HepG2 (cell line): ENCODE measurements around the gene PCDHGA1. TPM values are rescaled to one million over a fixed set of nuclear protein-coding genes. Genes with fewer than 3 reads are reported as not detected.

ENCODE experiments used
- CSRNP2 ChIP-seq: sonication (generic); formaldehyde crosslinking; conservative IDR thresholded peaks from 2 replicates; pipeline ENCODE4 v1.8.0; 2022; ENCODE audit warnings: low read depth, missing genetic modification reagents
- MYPOP ChIP-seq: sonication (generic); formaldehyde crosslinking; IDR thresholded peaks from 2 replicates; pipeline ENCODE4 v1.8.1; 2023; ENCODE audit warnings: mild to moderate bottlenecking, moderate library complexity, missing genetic modification reagents
- NCOA2 ChIP-seq: sonication (generic); formaldehyde crosslinking; IDR thresholded peaks from 2 replicates; pipeline ENCODE4 v1.8.0; 2022; ENCODE audit warnings: inconsistent platforms
- NFYB ChIP-seq: sonication (generic); formaldehyde crosslinking; IDR thresholded peaks from 2 replicates; pipeline ENCODE4 v1.4.0; 2020; ENCODE audit warnings: missing genetic modification reagents
- NFYC ChIP-seq: IDR thresholded peaks from 2 replicates; pipeline ENCODE4 v1.6.1; 2016; ENCODE audit warnings: missing genetic modification reagents, missing compliant biosample characterization
- NR1H2 ChIP-seq: sonication (generic); formaldehyde crosslinking; IDR thresholded peaks from 2 replicates; pipeline ENCODE4 v1.8.1; 2022; ENCODE audit warnings: low read depth, missing genetic modification reagents, borderline replicate concordance
- PAF1 ChIP-seq: IDR thresholded peaks from 2 replicates; pipeline ENCODE4 v1.6.1; 2016; ENCODE audit warnings: missing genetic modification reagents, missing compliant biosample characterization
- RBM22 ChIP-seq: fragments of 200-400 bp; formaldehyde crosslinking; optimal IDR thresholded peaks from 2 replicates; pipeline ENCODE3; 2017; ENCODE audit warnings: mild to moderate bottlenecking, low read length, moderate library complexity
- REL ChIP-seq: sonication (generic); formaldehyde crosslinking; conservative IDR thresholded peaks from 2 replicates; pipeline ENCODE4 v1.8.0; 2022; ENCODE audit warnings: mild to moderate bottlenecking, missing genetic modification reagents, moderate library complexity
- SMC3 ChIP-seq: IDR thresholded peaks from 2 replicates; pipeline ENCODE4 v1.6.1; 2011; ENCODE audit warnings: low read length, improper control_type of control experiment
- TAF1 ChIP-seq: sonication (generic); formaldehyde crosslinking; IDR thresholded peaks from 2 replicates; pipeline ENCODE4 v1.4.0; 2020; ENCODE audit warnings: missing genetic modification reagents
- ZNF616 ChIP-seq: sonication (generic); formaldehyde crosslinking; IDR thresholded peaks from 2 replicates; pipeline ENCODE4 v1.5.0; 2020; ENCODE audit warnings: low read depth, mild to moderate bottlenecking, missing genetic modification reagents
- ZNF652 ChIP-seq: IDR thresholded peaks from 2 replicates; pipeline ENCODE4 v1.6.1; 2016; ENCODE audit warnings: low read depth, borderline replicate concordance
- ZNF674 ChIP-seq: sonication (generic); formaldehyde crosslinking; IDR thresholded peaks from 2 replicates; pipeline ENCODE4 v1.5.0; 2020; ENCODE audit warnings: low read depth, mild to moderate bottlenecking, missing genetic modification reagents
- polyA plus RNA-seq, 8 experiments: library from polyadenylated mRNA; depleted of rRNA in 3 of 8; stranded (reverse) in 7 of 8; unstranded in 1 of 8; fragments of >200 nt; fragmentation: Illumina TruSeq in 4 of 8; extraction: Trizol in 4 of 8; gene quantifications; 2 replicates each; pipeline versions ENCODE4 v1.2.1 to v1.2.3, GENCODE V29; 2011 to 2016; ENCODE audit warnings: low read depth in 4 of 8, missing spikeins in 1 of 8, mixed read lengths in 1 of 8; ENCODE audit not compliant: insufficient read depth in 1 of 8
- total RNA-seq, 5 experiments: library from RNA; depleted of rRNA; stranded (reverse); fragments of >200 nt; fragmentation: Illumina TruSeq; extraction: Trizol; gene quantifications; 2 replicates each; pipeline ENCODE4 v1.2.3, GENCODE V29; 2016; ENCODE audit warnings: low read depth in 1 of 5
- TF ChIP-seq, protein P1 (sequence below): sonication (generic); formaldehyde crosslinking; IDR thresholded peaks from 2 replicates; pipeline ENCODE4 v1.9.0; 2021; ENCODE audit warnings: mild to moderate bottlenecking, missing genetic modification reagents
- TF ChIP-seq, protein P2 (sequence below): sonication (generic); formaldehyde crosslinking; IDR thresholded peaks from 2 replicates; pipeline ENCODE4 v1.4.0; 2020; ENCODE audit warnings: missing genetic modification reagents
- TF ChIP-seq, protein P3 (sequence below): IDR thresholded peaks from 2 replicates; pipeline ENCODE4 v1.6.1; 2016; ENCODE audit warnings: missing compliant biosample characterization, missing genetic modification reagents, borderline replicate concordance

PCDHGA1 gene
- total and polyA plus RNA-seq, 2 of the 13 experiments (the other 11 are each of a cell fraction or from before 2014, with no cell fraction given): 0.31 to 0.40 TPM

GRCh38 chr5:141560725-141561483 is 230.6 kb downstream of the PCDHGA1 start (continued):
- TF ChIP-seq, protein P1, sequence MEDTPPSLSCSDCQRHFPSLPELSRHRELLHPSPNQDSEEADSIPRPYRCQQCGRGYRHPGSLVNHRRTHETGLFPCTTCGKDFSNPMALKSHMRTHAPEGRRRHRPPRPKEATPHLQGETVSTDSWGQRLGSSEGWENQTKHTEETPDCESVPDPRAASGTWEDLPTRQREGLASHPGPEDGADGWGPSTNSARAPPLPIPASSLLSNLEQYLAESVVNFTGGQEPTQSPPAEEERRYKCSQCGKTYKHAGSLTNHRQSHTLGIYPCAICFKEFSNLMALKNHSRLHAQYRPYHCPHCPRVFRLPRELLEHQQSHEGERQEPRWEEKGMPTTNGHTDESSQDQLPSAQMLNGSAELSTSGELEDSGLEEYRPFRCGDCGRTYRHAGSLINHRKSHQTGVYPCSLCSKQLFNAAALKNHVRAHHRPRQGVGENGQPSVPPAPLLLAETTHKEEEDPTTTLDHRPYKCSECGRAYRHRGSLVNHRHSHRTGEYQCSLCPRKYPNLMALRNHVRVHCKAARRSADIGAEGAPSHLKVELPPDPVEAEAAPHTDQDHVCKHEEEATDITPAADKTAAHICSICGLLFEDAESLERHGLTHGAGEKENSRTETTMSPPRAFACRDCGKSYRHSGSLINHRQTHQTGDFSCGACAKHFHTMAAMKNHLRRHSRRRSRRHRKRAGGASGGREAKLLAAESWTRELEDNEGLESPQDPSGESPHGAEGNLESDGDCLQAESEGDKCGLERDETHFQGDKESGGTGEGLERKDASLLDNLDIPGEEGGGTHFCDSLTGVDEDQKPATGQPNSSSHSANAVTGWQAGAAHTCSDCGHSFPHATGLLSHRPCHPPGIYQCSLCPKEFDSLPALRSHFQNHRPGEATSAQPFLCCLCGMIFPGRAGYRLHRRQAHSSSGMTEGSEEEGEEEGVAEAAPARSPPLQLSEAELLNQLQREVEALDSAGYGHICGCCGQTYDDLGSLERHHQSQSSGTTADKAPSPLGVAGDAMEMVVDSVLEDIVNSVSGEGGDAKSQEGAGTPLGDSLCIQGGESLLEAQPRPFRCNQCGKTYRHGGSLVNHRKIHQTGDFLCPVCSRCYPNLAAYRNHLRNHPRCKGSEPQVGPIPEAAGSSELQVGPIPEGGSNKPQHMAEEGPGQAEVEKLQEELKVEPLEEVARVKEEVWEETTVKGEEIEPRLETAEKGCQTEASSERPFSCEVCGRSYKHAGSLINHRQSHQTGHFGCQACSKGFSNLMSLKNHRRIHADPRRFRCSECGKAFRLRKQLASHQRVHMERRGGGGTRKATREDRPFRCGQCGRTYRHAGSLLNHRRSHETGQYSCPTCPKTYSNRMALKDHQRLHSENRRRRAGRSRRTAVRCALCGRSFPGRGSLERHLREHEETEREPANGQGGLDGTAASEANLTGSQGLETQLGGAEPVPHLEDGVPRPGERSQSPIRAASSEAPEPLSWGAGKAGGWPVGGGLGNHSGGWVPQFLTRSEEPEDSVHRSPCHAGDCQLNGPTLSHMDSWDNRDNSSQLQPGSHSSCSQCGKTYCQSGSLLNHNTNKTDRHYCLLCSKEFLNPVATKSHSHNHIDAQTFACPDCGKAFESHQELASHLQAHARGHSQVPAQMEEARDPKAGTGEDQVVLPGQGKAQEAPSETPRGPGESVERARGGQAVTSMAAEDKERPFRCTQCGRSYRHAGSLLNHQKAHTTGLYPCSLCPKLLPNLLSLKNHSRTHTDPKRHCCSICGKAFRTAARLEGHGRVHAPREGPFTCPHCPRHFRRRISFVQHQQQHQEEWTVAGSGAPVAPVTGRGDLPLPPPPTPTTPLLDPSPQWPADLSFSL: no peak
- no peak for TF ChIP-seq ZNF616 (CRISPR knock-in tag)
- TF ChIP-seq NFYB: peak; percentile 43; the same call in 1 of the 2 replicates
- no peak for TF ChIP-seq NCOA2 (CRISPR knock-in tag)
- TF ChIP-seq, protein P2, sequence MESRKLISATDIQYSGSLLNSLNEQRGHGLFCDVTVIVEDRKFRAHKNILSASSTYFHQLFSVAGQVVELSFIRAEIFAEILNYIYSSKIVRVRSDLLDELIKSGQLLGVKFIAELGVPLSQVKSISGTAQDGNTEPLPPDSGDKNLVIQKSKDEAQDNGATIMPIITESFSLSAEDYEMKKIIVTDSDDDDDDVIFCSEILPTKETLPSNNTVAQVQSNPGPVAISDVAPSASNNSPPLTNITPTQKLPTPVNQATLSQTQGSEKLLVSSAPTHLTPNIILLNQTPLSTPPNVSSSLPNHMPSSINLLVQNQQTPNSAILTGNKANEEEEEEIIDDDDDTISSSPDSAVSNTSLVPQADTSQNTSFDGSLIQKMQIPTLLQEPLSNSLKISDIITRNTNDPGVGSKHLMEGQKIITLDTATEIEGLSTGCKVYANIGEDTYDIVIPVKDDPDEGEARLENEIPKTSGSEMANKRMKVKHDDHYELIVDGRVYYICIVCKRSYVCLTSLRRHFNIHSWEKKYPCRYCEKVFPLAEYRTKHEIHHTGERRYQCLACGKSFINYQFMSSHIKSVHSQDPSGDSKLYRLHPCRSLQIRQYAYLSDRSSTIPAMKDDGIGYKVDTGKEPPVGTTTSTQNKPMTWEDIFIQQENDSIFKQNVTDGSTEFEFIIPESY (CRISPR knock-in tag): peak; percentile 36; the same call in 1 of the 2 replicates
- TF ChIP-seq PAF1 (CRISPR knock-in tag): no peak
- TF ChIP-seq RBM22: no peak
- peak; percentile 39; the same call in 1 of the 2 replicates for TF ChIP-seq NFYC (CRISPR knock-in tag)
- TF ChIP-seq, protein P3, sequence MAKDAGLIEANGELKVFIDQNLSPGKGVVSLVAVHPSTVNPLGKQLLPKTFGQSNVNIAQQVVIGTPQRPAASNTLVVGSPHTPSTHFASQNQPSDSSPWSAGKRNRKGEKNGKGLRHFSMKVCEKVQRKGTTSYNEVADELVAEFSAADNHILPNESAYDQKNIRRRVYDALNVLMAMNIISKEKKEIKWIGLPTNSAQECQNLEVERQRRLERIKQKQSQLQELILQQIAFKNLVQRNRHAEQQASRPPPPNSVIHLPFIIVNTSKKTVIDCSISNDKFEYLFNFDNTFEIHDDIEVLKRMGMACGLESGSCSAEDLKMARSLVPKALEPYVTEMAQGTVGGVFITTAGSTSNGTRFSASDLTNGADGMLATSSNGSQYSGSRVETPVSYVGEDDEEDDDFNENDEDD: no peak
- TF ChIP-seq NR1H2 (CRISPR knock-in tag): no peak
- no peak for TF ChIP-seq CSRNP2 (CRISPR knock-in tag)
- no peak for TF ChIP-seq MYPOP
- no peak for TF ChIP-seq ZNF652
- TF ChIP-seq SMC3: peak; percentile 44
- TF ChIP-seq REL (CRISPR knock-in tag): no peak
- no peak for TF ChIP-seq ZNF674 (CRISPR knock-in tag)
- no peak for TF ChIP-seq TAF1 (CRISPR knock-in tag)
